ENCODE results near the gene AGBL1. TPM values are rescaled to one million over a fixed set of nuclear protein-coding genes. Genes with fewer than 3 reads are reported as not detected.

AGBL1 gene
- total RNA-seq, 1 donor from 2014 or later = 0.07 TPM

GRCh38 chr15:86863226-86863915 lies 783.7 kb downstream of the AGBL1 start:
- TF ChIP-seq CTCF (conservative IDR thresholded peaks at IDR 0.05) = no peak
- no peak overlapping the region for H3K4me3 Mint-ChIP-seq
- H3K27ac Mint-ChIP-seq = no peak overlapping the region
- DNase-seq (ENCODE audit: extremely low spot score, unreplicated experiment) = no peak
- peaks cover 18% of the 10 kb centered on the region for H3K27me3 Mint-ChIP-seq
- H3K4me1 Mint-ChIP-seq (ENCODE audit: unreplicated experiment) = no peaks in the 10 kb centered on the region
- H3K9me3 Mint-ChIP-seq = no peaks in the 10 kb centered on the region
- H3K36me3 Mint-ChIP-seq = peaks cover 3% of the 10 kb centered on the region

- Mint-ChIP-seq H3K27ac (no peak overlapping the region), H3K4me3 (no peak overlapping the region), H3K4me1 (ENCODE audit: unreplicated experiment) (peaks cover 5% of the 10 kb centered on the region), H3K9me3 (no peaks in the 10 kb centered on the region), H3K27me3 (peaks cover 28% of the 10 kb centered on the region), H3K36me3 (peaks cover 3% of the 10 kb centered on the region)
- no peak for TF ChIP-seq CTCF (conservative IDR thresholded peaks at IDR 0.05)
- DNase-seq (ENCODE audit: extremely low spot score, unreplicated experiment) = no peak
Observed at GRCh38 chr15:86865920-86866319, 786.2 kb downstream of the AGBL1 start.

GRCh38 chr15:86870846-86871245 lies 791.2 kb downstream of the AGBL1 start:
- no peak overlapping the region for H3K4me3 Mint-ChIP-seq
- H3K27me3 Mint-ChIP-seq = peaks cover 41% of the 10 kb centered on the region
- peaks cover 3% of the 10 kb centered on the region for H3K36me3 Mint-ChIP-seq
- no peak overlapping the region for H3K27ac Mint-ChIP-seq
- no peak for TF ChIP-seq CTCF (conservative IDR thresholded peaks at IDR 0.05)
- DNase-seq (ENCODE audit: extremely low spot score, unreplicated experiment) = no peak
- no peaks in the 10 kb centered on the region for H3K9me3 Mint-ChIP-seq
- peaks cover 17% of the 10 kb centered on the region for H3K4me1 Mint-ChIP-seq (ENCODE audit: unreplicated experiment)

GRCh38 chr15:86871964-86872363 lies 792.3 kb downstream of the AGBL1 start:
- TF ChIP-seq CTCF (conservative IDR thresholded peaks at IDR 0.05) = no peak
- Mint-ChIP-seq H3K4me3 (no peak overlapping the region), H3K4me1 (ENCODE audit: unreplicated experiment) (peaks cover 17% of the 10 kb centered on the region), H3K36me3 (no peaks in the 10 kb centered on the region), H3K27me3 (peaks cover 34% of the 10 kb centered on the region), H3K27ac (no peak overlapping the region), H3K9me3 (no peaks in the 10 kb centered on the region)
- DNase-seq (ENCODE audit: extremely low spot score, unreplicated experiment) = no peak

GRCh38 chr15:86872782-86873181 lies 793.1 kb downstream of the AGBL1 start:
- Mint-ChIP-seq H3K9me3 (no peaks in the 10 kb centered on the region), H3K27me3 (peaks cover 34% of the 10 kb centered on the region), H3K36me3 (no peaks in the 10 kb centered on the region), H3K4me3 (no peak overlapping the region), H3K4me1 (ENCODE audit: unreplicated experiment) (peaks cover 24% of the 10 kb centered on the region), H3K27ac (no peak overlapping the region)
- TF ChIP-seq CTCF (conservative IDR thresholded peaks at IDR 0.05) = no peak
- no peak for DNase-seq (ENCODE audit: extremely low spot score, unreplicated experiment)

Data from type B pancreatic cell (in vitro differentiated cells).